Lung (tissue), 13 donors: ENCODE results near the gene CACNB4. TPM values are rescaled to one million over a fixed set of nuclear protein-coding genes. Genes with fewer than 3 reads are reported as not detected.

ENCODE experiments used
- ATAC-seq: fragments of 200-7000 bp; cut with Tn5 transposase; one replicate; pipeline ENCODE4 v1.9.1; 2020; ENCODE audit warnings: moderate number of reproducible peaks; ENCODE audit not compliant: insufficient read depth, low FRiP score
- DNase-seq, 3 donors: peaks; one replicate each; pipeline ENCODE4 v3.0.0-alpha.2; 2013 to 2017
- H3K27ac ChIP-seq, 2 donors: one replicate each; pipeline ENCODE4 v1.5.1; 2013; ENCODE audit warnings: mild to moderate bottlenecking in 2 of 2, moderate library complexity in 2 of 2, control low read depth in 1 of 2, inconsistent platforms in 1 of 2, low read depth in 1 of 2, low read length in 1 of 2
- H3K27me3 ChIP-seq, 3 donors: one replicate each; pipeline ENCODE4 v1.5.1; 2013; ENCODE audit warnings: low read length in 2 of 3; ENCODE audit not compliant: control insufficient read depth in 3 of 3, insufficient read depth in 3 of 3
- H3K36me3 ChIP-seq, 4 donors: one replicate each; pipeline ENCODE4 v1.5.1; 2013; ENCODE audit warnings: low read length in 4 of 4, mild to moderate bottlenecking in 1 of 4, moderate library complexity in 1 of 4; ENCODE audit not compliant: control insufficient read depth in 4 of 4, insufficient read depth in 4 of 4
- H3K4me1 ChIP-seq, 5 donors: one replicate each; pipeline ENCODE4 v1.5.1; 2013; ENCODE audit warnings: low read length in 5 of 5, mild to moderate bottlenecking in 2 of 5, moderate library complexity in 1 of 5; ENCODE audit not compliant: control insufficient read depth in 5 of 5, insufficient read depth in 5 of 5
- H3K4me3 ChIP-seq: one replicate; pipeline ENCODE4 v1.5.1; 2013; ENCODE audit warnings: mild to moderate bottlenecking, control low read depth, moderate library complexity
- H3K9ac ChIP-seq, 2 donors: one replicate each; pipeline ENCODE4 v1.5.1; 2013; ENCODE audit warnings: low read length in 2 of 2, control low read depth in 1 of 2; ENCODE audit not compliant: insufficient read depth in 1 of 2
- H3K9me3 ChIP-seq, 4 donors: one replicate each; pipeline ENCODE4 v1.5.1; 2013; ENCODE audit warnings: low read length in 3 of 4, mild to moderate bottlenecking in 1 of 4, moderate library complexity in 1 of 4; ENCODE audit not compliant: control insufficient read depth in 4 of 4, insufficient read depth in 3 of 4
- WGBS, 2 donors: extraction: QIAGEN DNeasy Blood & Tissue Kit; methylation state at CpG; one replicate each; pipeline ENCODE4 v1.1.7; 2013; 5-methylcytosine and 5-hydroxymethylcytosine counted together
- polyA plus RNA-seq, 2 donors: library from polyadenylated mRNA; stranded (reverse); fragments of 200-250 nt; gene quantifications; one replicate each; pipeline ENCODE4 v1.2.1, GENCODE V29; 2013
- small RNA-seq: library from RNA; depleted of rRNA; stranded (forward); fragments of <200 nt; gene quantifications from one replicate; pipeline ENCODE3, GENCODE V24; 2014; ENCODE audit warnings: low replicate concordance
- total RNA-seq, 2 donors: library from RNA; depleted of rRNA in 1 of 2; stranded (reverse); fragments of >200 nt in 1 of 2; gene quantifications; one replicate each; pipeline ENCODE4 v1.2.1, GENCODE V29; 2014 to 2021
- TF ChIP-seq, protein P1 (sequence below): IDR thresholded peaks from 2 replicates; pipeline ENCODE4 v1.5.1; 2012; ENCODE audit warnings: mild to moderate bottlenecking; ENCODE audit errors: control extremely low read depth, extremely low read depth
- donor health status: control.
- donor health status: control.
- donor health status: Bipolar disorder and iron deficiency.
- donor health status: healthy.
- donor health status: DM: yes; HTN: yes; CAD: no.

CACNB4 gene
- total and polyA plus RNA-seq, 4 donors: 0.57 to 10.9 (median 5.5) TPM

DNA sequence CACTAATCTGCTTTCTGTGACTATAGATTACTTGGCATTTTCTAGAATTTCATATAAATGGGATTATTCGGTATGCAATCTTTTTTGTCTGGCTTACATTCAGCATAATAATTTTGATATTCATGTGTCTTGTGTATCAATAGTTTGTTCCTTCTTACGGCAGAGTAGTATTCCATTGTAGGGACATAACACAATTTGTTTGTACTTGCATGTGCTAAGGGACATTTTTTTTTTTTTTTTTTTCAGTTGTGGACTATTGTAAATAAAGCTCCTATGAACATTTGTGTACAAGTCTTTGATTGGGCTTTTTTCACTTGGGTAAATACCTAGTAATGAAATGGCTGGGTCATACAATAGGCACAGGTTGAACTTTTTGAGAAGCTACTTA lies 315.7 kb downstream of the CACNB4 start:
- Histone ChIP-seq H3K27ac (no peak overlapping the region), H3K27me3 (no peaks in the 10 kb centered on the region), H3K9ac (no peak overlapping the region), H3K9me3 (no peaks in the 10 kb centered on the region), H3K4me3 (no peak overlapping the region), H3K4me1 (no peaks in the 10 kb centered on the region), H3K36me3 (peaks cover 6 to 23% (median 13%) of the 10 kb centered on the region in 4 donors)
- DNase-seq (no peak), ATAC-seq (no peak)
- TF ChIP-seq, protein P1, sequence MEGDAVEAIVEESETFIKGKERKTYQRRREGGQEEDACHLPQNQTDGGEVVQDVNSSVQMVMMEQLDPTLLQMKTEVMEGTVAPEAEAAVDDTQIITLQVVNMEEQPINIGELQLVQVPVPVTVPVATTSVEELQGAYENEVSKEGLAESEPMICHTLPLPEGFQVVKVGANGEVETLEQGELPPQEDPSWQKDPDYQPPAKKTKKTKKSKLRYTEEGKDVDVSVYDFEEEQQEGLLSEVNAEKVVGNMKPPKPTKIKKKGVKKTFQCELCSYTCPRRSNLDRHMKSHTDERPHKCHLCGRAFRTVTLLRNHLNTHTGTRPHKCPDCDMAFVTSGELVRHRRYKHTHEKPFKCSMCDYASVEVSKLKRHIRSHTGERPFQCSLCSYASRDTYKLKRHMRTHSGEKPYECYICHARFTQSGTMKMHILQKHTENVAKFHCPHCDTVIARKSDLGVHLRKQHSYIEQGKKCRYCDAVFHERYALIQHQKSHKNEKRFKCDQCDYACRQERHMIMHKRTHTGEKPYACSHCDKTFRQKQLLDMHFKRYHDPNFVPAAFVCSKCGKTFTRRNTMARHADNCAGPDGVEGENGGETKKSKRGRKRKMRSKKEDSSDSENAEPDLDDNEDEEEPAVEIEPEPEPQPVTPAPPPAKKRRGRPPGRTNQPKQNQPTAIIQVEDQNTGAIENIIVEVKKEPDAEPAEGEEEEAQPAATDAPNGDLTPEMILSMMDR: no peak
- 97 to 99% methylated on average over 2 of the region's 2 CpGs for WGBS, 2 donors

Small RNA genes within 50 kb of the gene (small RNA-seq; reads per million reads assigned to genes)
- gene RPL30P2: not detected

Other genes with a start within 250 kb of the CACNB4 start
- gene STAM2, start 76.7 kb upstream of the CACNB4 start, total RNA-seq: 10 to 100 TPM; 37.2 to 62.1 TPM
- 10 to 100 TPM in 1 of 2 donors, 1 to 10 TPM in 1; 8.0 to 11.0 TPM for gene STAM2, start 76.7 kb upstream of the CACNB4 start, polyA plus RNA-seq
- gene FMNL2, start 236.1 kb upstream of the CACNB4 start, total RNA-seq: 10 to 100 TPM; 45.6 to 81.4 TPM
- gene FMNL2, start 236.1 kb upstream of the CACNB4 start, polyA plus RNA-seq: 10 to 100 TPM; 18.8 to 31.2 TPM